ENCODE results near the gene TRPC4. TPM values are rescaled to one million over a fixed set of nuclear protein-coding genes. Genes with fewer than 3 reads are reported as not detected.
"Not testable (repeated sequence)": the region's sequence is repeated elsewhere in the genome, so short reads cannot be mapped to it uniquely, and the experiment has no call there.

TRPC4 gene
- polyA plus RNA-seq, 1 experiment = 6.2 TPM

- no peak overlapping the region for H3K4me3 ChIP-seq (ENCODE audit: low read depth, low read length)
- no peaks in the 10 kb centered on the region for H3K27me3 ChIP-seq (ENCODE audit: control insufficient read depth, insufficient read depth, low read length)
- POLR2A ChIA-PET = no interaction called here
- no peak for DNase-seq (ENCODE audit: low read depth)
- CTCF ChIA-PET = no interaction called here
- no peaks in the 10 kb centered on the region for H3K36me3 ChIP-seq (ENCODE audit: control insufficient read depth, insufficient read depth, low read length)
- TF ChIP-seq, protein P1, sequence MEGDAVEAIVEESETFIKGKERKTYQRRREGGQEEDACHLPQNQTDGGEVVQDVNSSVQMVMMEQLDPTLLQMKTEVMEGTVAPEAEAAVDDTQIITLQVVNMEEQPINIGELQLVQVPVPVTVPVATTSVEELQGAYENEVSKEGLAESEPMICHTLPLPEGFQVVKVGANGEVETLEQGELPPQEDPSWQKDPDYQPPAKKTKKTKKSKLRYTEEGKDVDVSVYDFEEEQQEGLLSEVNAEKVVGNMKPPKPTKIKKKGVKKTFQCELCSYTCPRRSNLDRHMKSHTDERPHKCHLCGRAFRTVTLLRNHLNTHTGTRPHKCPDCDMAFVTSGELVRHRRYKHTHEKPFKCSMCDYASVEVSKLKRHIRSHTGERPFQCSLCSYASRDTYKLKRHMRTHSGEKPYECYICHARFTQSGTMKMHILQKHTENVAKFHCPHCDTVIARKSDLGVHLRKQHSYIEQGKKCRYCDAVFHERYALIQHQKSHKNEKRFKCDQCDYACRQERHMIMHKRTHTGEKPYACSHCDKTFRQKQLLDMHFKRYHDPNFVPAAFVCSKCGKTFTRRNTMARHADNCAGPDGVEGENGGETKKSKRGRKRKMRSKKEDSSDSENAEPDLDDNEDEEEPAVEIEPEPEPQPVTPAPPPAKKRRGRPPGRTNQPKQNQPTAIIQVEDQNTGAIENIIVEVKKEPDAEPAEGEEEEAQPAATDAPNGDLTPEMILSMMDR (IDR thresholded peaks at IDR 0.05; ENCODE audit: insufficient read depth, low read depth, low read length) = no peak
Observed at GRCh38 chr13:37806666-37807065, 62.9 kb downstream of the TRPC4 start.

- CTCF ChIA-PET = interaction anchor here (1.2 kb wide), 1 partner anchor 158 kb away, joined by 4 read pairs; no protein-coding TSS in a partner anchor
- TF ChIP-seq, protein P1 (IDR thresholded peaks at IDR 0.05; ENCODE audit: insufficient read depth, low read depth, low read length) = no peak
- no peaks in the 10 kb centered on the region for H3K36me3 ChIP-seq (ENCODE audit: control insufficient read depth, insufficient read depth, low read length)
- no peak overlapping the region for H3K4me3 ChIP-seq (ENCODE audit: low read depth, low read length)
- POLR2A ChIA-PET = no interaction called here
- H3K27me3 ChIP-seq (ENCODE audit: control insufficient read depth, insufficient read depth, low read length) = no peaks in the 10 kb centered on the region
- DNase-seq (ENCODE audit: low read depth) = no peak
Observed at GRCh38 chr13:37797631-37798030, 71.9 kb downstream of the TRPC4 start.

DNA sequence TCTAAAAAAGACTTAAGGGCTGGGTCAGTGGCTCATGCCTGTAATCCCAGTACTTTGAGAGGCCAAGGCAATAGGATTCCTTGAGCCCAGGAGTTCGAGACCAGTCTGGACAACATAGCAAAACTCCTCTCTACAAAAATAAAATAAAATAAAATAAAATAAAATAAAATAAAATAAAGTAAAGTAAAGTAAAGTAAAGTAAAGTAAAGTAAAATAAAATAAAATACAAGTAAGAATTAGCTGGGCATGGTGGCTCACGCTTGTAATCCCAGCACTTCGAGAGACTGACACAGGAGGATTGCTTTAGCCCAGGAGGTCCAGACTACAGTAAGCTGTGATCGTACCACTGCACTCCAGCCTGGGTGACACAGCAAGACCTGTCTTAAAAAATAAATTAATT is 72.8 kb downstream of the TRPC4 start:
- CTCF ChIA-PET, POLR2A ChIA-PET: not testable (repeated sequence)

DNA sequence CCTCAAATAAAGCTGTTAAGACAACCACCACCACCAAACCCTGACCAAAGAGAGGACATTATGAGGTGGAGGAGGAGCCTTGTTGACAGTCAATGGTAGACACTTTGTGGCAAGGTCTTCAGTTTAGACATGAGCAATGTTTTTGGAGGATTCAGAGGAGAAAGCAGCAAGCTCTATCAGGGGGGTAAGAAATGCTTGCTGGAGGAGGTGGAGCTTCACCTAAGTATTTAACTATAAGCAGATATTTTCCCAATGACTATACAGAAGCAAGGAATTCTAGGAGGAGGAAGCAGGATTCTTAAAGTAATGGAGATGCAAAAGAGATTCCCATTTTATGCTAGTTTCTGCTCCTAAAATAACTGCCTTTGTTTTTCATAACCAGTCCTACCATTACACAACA is 74.2 kb downstream of the TRPC4 start:
- CTCF ChIA-PET = no interaction called here
- no peaks in the 10 kb centered on the region for H3K36me3 ChIP-seq (ENCODE audit: control insufficient read depth, insufficient read depth, low read length)
- TF ChIP-seq, protein P1 (IDR thresholded peaks at IDR 0.05; ENCODE audit: insufficient read depth, low read depth, low read length) = no peak
- no peak overlapping the region for H3K4me3 ChIP-seq (ENCODE audit: low read depth, low read length)
- DNase-seq (ENCODE audit: low read depth) = no peak
- POLR2A ChIA-PET = no interaction called here
- H3K27me3 ChIP-seq (ENCODE audit: control insufficient read depth, insufficient read depth, low read length) = no peaks in the 10 kb centered on the region

More for the DNA sequence above, 72.8 kb downstream of the TRPC4 start:
- DNase-seq (ENCODE audit: low read depth); H3K4me3 ChIP-seq (ENCODE audit: low read depth, low read length); H3K27me3 ChIP-seq (ENCODE audit: control insufficient read depth, insufficient read depth, low read length); H3K36me3 ChIP-seq (ENCODE audit: control insufficient read depth, insufficient read depth, low read length): not testable (repeated sequence)

DNA sequence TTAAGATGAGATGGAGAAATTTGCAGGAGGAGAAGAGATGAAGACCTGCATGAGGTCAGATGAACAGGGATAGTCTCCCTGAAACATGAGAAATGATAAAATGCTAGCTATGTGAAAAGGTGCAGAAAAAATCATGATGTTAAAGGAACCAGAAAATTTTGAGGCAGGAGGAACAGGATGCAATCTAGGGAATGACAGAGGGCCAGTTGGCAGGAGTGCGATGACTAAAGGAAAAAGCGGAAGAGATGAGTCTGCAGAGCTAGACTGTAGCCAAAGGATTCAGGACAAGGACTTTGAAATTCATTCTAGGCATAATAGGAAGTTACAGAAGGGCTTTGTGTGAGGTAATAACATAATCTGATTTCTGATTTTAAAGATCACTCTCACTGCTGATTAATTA is 77.9 kb downstream of the TRPC4 start:
- Histone ChIP-seq H3K27me3 (ENCODE audit: control insufficient read depth, insufficient read depth, low read length) (no peaks in the 10 kb centered on the region), H3K36me3 (ENCODE audit: control insufficient read depth, insufficient read depth, low read length) (no peaks in the 10 kb centered on the region), H3K4me3 (ENCODE audit: low read depth, low read length) (no peak overlapping the region)
- ChIA-PET POLR2A (no interaction called here), CTCF (interaction anchor here (1.7 kb wide), 1 partner anchor 24 kb away, joined by 5 read pairs; no protein-coding TSS in a partner anchor)
- no peak for DNase-seq (ENCODE audit: low read depth)
- TF ChIP-seq, protein P1 (IDR thresholded peaks at IDR 0.05; ENCODE audit: insufficient read depth, low read depth, low read length) = no peak

GRCh38 chr13:37788346-37788745 is 81.2 kb downstream of the TRPC4 start:
- no peak overlapping the region for H3K4me3 ChIP-seq (ENCODE audit: low read depth, low read length)
- no peaks in the 10 kb centered on the region for H3K36me3 ChIP-seq (ENCODE audit: control insufficient read depth, insufficient read depth, low read length)
- H3K27me3 ChIP-seq (ENCODE audit: control insufficient read depth, insufficient read depth, low read length) = no peaks in the 10 kb centered on the region
- ChIA-PET POLR2A (no interaction called here), CTCF (no interaction called here)
- no peak for DNase-seq (ENCODE audit: low read depth)
- TF ChIP-seq, protein P1 (IDR thresholded peaks at IDR 0.05; ENCODE audit: insufficient read depth, low read depth, low read length) = no peak

Measured in BJ (cell line).